GM19238 (cell line): ENCODE results near the gene TSPAN31.

Experiments used
- DNase-seq: peaks from one replicate; pipeline ENCODE4 v3.0.0; 2011; ENCODE audit warnings: low spot score; ENCODE audit not compliant: insufficient read length

TSPAN31 gene

GRCh38 chr12:57735952-57736740 lies 8.7 kb upstream of the TSPAN31 start:
- no peak for DNase-seq

DNA sequence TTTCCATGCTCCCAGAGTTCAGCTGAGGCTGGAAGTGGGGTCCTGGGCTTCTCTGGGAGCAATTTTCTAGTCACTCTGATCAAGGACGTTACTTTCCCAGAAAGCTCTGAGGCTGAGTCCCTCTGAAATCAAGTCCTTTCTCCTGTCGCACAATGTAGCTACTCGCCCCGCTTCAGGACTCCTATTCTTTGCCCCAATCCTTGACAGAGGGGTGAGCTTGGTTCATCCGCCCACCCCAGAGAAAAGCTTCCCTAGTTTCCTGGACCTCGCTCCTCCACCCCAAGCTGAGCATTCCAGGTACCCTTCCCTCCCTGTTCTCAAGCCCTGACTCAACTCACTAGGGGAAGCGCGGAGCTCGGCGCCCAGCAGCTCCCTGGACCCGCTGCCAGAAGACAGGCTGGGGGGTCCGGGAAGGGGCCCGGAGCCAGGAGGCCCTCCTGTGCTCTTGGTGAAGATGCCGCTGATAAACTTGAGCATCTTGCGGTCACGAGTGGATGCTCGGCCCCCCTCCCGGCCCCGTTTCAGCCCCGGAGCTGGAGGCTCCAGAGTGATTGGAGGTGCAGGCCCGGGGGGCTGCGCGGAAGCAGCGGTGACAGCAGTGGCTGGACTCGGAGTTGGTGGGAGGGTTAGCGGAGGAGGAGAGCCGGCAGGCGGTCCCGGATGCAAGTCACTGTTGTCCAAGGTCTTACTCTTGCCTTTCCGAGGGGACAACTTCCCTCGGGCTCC lies 7.9 kb upstream of the TSPAN31 start:
- DNase-seq: no peak

DNA sequence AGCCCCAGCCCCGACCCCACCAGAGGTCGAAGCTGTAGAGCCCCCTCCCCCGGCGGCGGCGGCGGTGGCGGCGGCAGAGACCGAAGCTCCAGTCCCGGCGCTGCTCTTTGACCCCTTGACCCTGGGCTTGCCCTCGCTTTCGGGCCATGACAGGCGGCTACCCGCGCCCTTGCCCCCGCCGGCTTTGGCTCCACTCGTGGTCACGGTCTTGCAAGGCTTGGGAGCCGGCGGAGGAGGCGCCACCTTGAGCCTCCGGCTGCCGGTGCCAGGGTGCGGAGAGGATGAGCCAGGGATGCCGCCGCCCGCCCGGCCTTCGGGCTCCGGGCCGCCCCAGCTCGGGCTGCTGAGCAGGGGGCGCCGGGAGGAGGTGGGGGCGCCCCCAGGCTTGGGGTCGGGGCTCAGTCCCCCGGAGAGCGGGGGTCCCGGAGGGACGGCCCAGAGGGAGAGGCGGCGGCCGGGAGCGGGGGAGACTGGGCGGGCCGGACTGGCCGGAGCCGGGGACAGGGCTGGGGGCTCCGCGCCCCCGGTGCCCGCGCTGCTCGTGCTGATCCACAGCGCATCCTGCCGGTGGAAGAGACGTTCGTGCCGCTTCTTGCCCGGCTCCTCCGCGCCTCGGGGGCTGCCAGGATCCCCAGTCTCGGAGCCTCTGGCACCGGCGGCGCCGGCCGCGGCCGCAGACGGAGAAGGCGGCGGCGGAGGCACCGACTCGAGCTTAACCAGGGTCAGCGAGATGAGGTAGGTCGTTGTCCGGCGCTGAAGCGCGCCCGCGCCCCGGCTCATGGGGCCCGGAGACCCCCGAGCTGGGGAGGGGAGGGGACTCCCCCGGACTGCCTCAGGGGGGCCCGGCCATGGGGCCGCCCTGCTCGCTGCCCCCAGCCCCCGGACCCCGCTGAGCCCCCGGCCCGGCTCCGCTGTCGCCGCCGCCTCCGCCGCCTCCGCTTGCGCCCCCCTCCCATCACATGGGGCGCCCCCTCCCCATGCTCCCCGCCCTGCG lies 7.1 kb upstream of the TSPAN31 start:
- no peak for DNase-seq

DNA sequence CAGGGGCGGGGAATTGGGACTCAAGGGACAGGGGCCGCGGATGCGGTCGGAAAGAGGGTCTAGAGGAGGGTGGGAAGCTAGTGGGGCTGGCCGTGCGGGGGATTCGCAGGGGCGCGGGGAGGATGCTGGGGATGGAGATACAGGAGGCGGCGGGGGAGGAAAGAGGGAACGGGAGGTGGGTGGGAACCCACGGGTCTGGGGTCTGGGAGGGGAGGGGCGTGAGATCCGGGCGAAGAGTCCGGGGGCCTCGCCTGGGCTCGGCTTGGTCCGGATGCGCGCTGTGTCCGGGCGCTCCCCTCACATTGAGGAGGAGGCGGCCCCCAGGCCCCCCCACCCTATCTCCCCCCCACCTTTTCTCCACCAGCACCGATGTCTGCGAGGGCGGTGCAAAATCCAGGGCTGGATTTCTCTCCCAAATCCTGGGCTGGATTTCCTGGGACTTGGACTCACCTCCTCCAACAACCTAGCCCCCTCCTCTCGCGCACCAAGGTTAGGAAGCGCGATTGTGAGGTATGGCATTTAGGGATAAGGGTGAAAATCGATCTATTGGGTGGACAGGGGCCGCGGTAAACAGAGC lies 6.1 kb upstream of the TSPAN31 start, which contains the start of gene AGAP2:
AGAP2 (minus strand) TSS at position 82 of the 577 bp plus-strand sequence. CDS start 496 bp downstream, outside the sequence.
- DNase-seq: no peak

- no peak for DNase-seq
Measured at GRCh38 chr12:57739387-57739786, 5.5 kb upstream of the TSPAN31 start.

DNA sequence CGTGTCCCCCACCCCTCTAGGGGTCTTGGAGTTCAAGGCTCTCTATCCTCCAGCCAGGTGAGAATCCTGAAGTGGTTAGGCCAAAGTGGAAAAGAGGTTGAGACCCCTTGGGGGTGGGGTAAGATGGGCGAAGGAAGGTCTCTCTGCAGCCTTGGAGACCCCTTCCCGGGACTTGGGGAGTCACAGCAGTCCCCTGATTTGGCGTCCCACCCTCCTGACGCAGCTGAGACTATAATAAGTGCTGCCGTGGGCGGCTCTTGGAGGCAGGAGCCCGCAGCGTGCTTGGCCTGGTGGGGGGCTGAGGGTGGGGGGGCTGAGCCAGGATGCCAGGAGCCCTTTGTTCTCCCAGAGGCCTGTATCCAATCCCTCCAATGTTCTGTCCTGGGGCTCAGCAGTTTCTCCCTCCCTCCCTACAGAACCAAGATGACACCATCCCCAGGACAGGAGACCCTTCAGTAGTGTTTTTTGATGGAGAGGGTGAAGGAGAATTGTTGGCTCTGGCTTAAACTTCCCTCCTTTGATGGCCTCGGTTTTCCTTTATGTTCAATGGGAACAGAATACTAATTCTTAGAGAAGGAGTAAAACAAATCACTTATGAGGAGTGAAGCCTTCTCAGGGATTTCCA lies 4.8 kb upstream of the TSPAN31 start:
- DNase-seq: no peak

GRCh38 chr12:57740656-57741412 lies 4.0 kb upstream of the TSPAN31 start:
- peak; percentile 84 for DNase-seq

DNA sequence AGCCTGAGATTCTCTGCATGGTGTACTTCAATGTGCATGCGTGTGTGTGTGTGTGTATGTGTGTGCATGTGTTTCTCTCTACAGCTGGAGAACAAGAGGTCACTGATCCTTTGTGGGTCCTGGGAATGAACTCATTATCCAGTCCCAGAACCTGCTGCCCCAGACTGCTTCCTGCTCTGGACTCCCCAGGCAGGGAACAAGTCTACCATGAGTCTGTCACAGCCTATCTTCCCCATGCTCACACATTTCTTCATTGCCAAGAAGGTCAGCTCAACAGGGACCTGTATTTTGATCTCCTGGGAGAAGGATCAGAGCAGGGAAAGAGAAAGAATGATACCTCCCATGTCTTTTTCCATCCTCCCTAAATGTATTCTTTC lies 3.4 kb upstream of the TSPAN31 start:
- DNase-seq: no peak

DNA sequence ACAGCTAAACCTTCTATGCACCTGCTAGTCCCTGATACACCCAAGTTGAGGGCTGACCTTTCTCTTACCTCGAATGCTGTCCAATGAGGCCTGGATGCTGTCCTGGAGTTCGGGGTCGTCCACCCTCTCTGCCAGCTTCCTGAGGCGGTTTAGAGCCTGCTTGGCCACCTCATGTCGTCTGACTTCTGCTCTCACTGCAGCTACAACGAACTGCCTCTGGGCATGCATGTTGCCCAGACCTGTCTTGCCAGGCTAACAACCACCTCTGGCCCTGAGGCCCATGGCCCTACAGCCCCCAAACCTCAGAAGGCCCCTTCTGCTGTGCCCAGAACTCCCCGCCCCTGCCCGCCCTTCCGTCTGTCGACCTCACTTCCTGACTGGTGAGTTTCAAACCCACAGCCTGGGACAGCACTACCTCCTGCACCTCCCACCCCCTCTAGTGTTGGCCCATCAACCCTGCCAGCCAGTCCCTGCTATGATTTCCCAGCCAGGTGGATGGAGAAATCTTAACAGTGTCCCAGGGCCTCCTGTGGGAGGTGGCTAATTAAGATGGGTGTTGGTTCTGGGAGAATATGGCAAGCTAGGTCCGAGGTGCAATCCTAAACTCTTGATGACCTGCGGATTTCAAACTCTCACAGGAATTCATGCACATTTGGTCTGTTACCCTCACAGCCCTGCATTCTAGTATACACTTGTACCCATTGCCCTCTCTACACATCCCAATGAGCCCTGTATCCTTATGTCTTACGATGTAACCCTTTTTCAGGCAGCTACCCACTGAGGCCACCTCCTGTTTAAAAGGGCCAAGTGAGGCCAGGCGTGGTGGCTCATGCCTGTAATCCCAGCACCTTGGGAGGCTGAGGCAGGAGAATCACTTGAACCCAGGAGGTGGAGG lies 2.7 kb upstream of the TSPAN31 start:
- DNase-seq: peak; percentile 79

- DNase-seq: no peak
Measured at GRCh38 chr12:57743769-57744168, 1.1 kb upstream of the TSPAN31 start.

- peak; percentile 58 for DNase-seq
Measured at GRCh38 chr12:57744194-57744776, 554 bp upstream of the TSPAN31 start.

- DNase-seq: no peak
Measured at GRCh38 chr12:57745485-57745881, 644 bp downstream of the TSPAN31 start.

- no peak for DNase-seq
Measured at GRCh38 chr12:57746025-57746424, 1.2 kb downstream of the TSPAN31 start.

- no peak for DNase-seq
Measured at GRCh38 chr12:57749061-57749460, 4.2 kb downstream of the TSPAN31 start.

DNA sequence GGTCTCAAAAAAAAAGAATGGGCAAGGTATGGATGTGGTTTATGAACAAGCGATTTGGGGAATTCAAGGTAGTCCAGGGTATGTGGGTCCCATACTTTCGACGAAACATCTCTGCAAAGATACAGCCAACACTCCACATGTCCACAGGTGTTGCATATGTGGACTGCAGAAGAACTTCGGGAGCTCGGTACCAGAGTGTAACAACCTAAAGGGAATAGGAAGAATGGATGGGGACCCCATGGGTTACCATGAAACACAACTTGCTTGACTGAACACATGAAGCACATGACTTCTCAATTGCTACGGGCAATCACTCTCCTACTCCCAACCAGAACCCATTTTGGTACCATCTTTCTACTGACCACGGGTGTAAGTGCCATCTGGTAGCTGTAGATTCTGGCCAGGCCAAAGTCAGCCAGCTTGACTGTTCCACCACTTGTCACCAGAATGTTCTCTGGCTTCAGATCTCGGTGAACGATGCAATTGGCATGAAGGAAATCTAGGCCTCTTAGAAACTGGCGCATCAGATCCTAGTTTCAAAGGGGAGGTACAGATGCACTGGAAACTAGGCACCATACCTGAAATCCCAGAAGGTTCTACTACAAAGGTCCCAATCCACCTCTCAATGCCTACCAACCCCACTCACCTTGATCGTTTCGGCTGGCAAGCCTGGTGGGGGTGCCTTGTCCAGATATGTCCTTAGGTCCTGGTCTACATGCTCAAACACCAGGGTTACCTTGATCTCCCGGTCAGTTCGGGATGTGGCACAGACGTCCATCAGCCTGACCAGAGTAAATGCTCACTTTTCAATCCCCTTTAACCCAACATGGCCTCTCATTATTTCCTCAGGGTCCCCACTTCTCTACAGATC lies 6.0 kb downstream of the TSPAN31 start:
- DNase-seq: no peak

GRCh38 chr12:57751432-57751787 lies 6.6 kb downstream of the TSPAN31 start:
- DNase-seq: no peak

DNA sequence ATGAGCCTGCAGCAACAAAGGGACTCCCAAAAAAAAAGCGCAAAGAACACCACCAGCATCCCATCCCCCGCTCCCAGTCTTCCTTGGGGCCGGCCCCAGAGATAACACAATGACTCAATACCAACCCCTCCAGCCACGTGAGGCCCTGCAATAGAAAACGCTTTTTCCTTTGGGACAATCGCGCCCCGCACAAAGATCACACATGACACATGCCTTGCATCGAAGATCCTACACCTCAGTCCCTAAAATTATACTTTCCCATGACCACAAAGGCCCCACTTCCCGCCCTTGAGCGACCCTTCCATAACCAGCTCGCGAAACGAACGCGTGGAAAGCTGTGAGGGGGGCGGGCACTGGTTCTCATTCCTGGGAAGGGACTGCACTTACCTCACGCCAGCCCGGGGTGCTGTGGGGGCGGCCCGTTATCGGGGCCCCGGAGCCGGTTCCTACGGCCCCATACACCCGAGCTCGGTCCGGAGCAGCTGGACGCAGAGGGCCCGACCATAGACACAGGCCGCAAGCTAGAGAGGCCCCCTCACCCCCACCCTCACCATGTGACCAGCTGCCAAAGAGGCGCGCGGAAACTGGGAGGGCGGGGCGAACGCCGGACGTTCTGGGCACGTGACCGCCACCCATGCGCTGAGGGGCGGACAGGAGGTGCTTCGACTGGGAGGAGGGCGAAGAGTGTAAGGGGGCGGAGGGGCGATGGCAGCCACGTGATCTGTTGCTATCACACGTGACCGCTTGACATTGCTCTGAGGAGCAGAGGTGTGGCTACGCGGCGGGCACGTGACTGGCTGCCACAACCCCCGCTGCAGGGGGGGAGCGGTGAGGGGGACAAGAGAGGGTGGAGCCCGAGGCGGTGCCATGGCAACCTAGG lies 7.2 kb downstream of the TSPAN31 start, which contains the start of gene CDK4:
CDK4 (minus strand) TSS at position 523 of the 880 bp plus-strand sequence. CDS start 593 bp downstream, outside the sequence.
- DNase-seq: peak; percentile 96
